ENCODE measurements around the gene CDKN2AIPNL. TPM values are rescaled to one million over a fixed set of nuclear protein-coding genes. Genes with fewer than 3 reads are reported as not detected.
"Not testable (repeated sequence)": the region's sequence is repeated elsewhere in the genome, so short reads cannot be mapped to it uniquely, and the experiment has no call there.

The CDKN2AIPNL gene
- total RNA-seq, 1 experiment from 2014 or later, result 82.4 TPM

GRCh38 chr5:134394932-134395331, 16.7 kb downstream of the CDKN2AIPNL start:
- H3K27me3 Mint-ChIP-seq (ENCODE audit: insufficient read depth, unreplicated experiment), result no peaks in the 10 kb centered on the region
- no TSS peak for BruUV-seq (replicated peaks)
- CTCF ChIA-PET, result interaction anchor here (7.5 kb wide), 1 partner anchor 16 kb away, joined by 34 read pairs; the partner anchor contains the start of gene CDKN2AIPNL
- POLR2A ChIA-PET, result interaction anchor here (0.6 to 13.0 kb wide), 7 partner anchors 13 to 225 kb away, joined by 3 to 147 read pairs (median 5); partner anchors contain the start of genes CDKN2AIPNL and UBE2B
- peaks cover 12% of the 10 kb centered on the region for H3K4me1 Mint-ChIP-seq (ENCODE audit: insufficient read depth, unreplicated experiment)
- DNase-seq (ENCODE audit: unreplicated experiment), result no peak
- H3K27ac Mint-ChIP-seq (ENCODE audit: low read depth, unreplicated experiment), result no peak overlapping the region
- TF ChIP-seq, protein P1, sequence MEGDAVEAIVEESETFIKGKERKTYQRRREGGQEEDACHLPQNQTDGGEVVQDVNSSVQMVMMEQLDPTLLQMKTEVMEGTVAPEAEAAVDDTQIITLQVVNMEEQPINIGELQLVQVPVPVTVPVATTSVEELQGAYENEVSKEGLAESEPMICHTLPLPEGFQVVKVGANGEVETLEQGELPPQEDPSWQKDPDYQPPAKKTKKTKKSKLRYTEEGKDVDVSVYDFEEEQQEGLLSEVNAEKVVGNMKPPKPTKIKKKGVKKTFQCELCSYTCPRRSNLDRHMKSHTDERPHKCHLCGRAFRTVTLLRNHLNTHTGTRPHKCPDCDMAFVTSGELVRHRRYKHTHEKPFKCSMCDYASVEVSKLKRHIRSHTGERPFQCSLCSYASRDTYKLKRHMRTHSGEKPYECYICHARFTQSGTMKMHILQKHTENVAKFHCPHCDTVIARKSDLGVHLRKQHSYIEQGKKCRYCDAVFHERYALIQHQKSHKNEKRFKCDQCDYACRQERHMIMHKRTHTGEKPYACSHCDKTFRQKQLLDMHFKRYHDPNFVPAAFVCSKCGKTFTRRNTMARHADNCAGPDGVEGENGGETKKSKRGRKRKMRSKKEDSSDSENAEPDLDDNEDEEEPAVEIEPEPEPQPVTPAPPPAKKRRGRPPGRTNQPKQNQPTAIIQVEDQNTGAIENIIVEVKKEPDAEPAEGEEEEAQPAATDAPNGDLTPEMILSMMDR (IDR thresholded peaks at IDR 0.05; ENCODE audit: unreplicated experiment), result no peak
- no peak overlapping the region for H3K4me3 Mint-ChIP-seq (ENCODE audit: unreplicated experiment)
- H3K9me3 Mint-ChIP-seq (ENCODE audit: unreplicated experiment), result no peaks in the 10 kb centered on the region
- H3K36me3 Mint-ChIP-seq (ENCODE audit: insufficient read depth, unreplicated experiment), result peaks cover 95% of the 10 kb centered on the region
- intact Hi-C loops (cut with micrococcal nuclease), result no loop called here

GRCh38 chr5:134392301-134392700, 19.4 kb downstream of the CDKN2AIPNL start:
- no peaks in the 10 kb centered on the region for H3K9me3 Mint-ChIP-seq (ENCODE audit: unreplicated experiment)
- DNase-seq (ENCODE audit: unreplicated experiment), result no peak
- H3K27me3 Mint-ChIP-seq (ENCODE audit: insufficient read depth, unreplicated experiment), result no peaks in the 10 kb centered on the region
- CTCF ChIA-PET, result interaction anchor here (0.6 to 7.5 kb wide), 6 partner anchors 10 to 89 kb away, joined by 3 to 34 read pairs (median 6); partner anchors contain the start of gene CDKN2AIPNL
- no peak overlapping the region for H3K4me3 Mint-ChIP-seq (ENCODE audit: unreplicated experiment)
- intact Hi-C loops (cut with micrococcal nuclease), result no loop called here
- POLR2A ChIA-PET, result interaction anchor here (0.6 to 13.0 kb wide), 8 partner anchors 15 to 159 kb away, joined by 3 to 147 read pairs (median 10); partner anchors contain the start of genes CDKN2AIPNL and UBE2B
- no peak overlapping the region for H3K27ac Mint-ChIP-seq (ENCODE audit: low read depth, unreplicated experiment)
- H3K36me3 Mint-ChIP-seq (ENCODE audit: insufficient read depth, unreplicated experiment), result peaks cover 99% of the 10 kb centered on the region
- H3K4me1 Mint-ChIP-seq (ENCODE audit: insufficient read depth, unreplicated experiment), result peaks cover 12% of the 10 kb centered on the region
- TF ChIP-seq, protein P1 (IDR thresholded peaks at IDR 0.05; ENCODE audit: unreplicated experiment), result no peak
- no TSS peak for BruUV-seq (replicated peaks)

DNA sequence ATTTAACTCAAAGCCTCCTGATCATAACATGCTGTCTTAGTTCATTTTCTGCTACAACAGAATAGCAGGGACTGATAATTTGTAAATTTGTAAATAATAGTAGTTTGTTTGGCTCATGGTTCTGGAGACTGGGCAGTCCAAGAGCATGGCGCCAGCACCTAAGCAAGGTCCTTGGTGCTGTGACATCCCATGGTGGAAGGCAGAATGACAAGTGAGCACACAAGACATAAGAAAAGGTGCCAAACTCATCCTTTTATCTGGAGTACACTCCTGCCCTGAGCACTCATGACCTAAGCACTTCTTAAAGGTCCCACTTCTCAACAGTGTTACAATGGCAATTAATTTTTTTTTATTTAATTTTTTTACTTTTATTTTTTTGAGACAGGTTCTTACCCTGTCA, 24.2 kb downstream of the CDKN2AIPNL start:
- no peaks in the 10 kb centered on the region for H3K9me3 Mint-ChIP-seq (ENCODE audit: unreplicated experiment)
- H3K27ac Mint-ChIP-seq (ENCODE audit: low read depth, unreplicated experiment), result no peak overlapping the region
- peaks cover 100% of the 10 kb centered on the region for H3K36me3 Mint-ChIP-seq (ENCODE audit: insufficient read depth, unreplicated experiment)
- ChIA-PET POLR2A (interaction anchor here (0.8 to 2.7 kb wide), 3 partner anchors 9 to 16 kb away, joined by 3 to 9 read pairs (median 4); partner anchors contain the start of gene UBE2B), CTCF (interaction anchor here (0.6 to 0.7 kb wide), 3 partner anchors 140 to 409 kb away, joined by 3 read pairs; no protein-coding TSS in a partner anchor)
- peaks cover 5% of the 10 kb centered on the region for H3K4me1 Mint-ChIP-seq (ENCODE audit: insufficient read depth, unreplicated experiment)
- no TSS peak for BruUV-seq (replicated peaks)
- H3K27me3 Mint-ChIP-seq (ENCODE audit: insufficient read depth, unreplicated experiment), result no peaks in the 10 kb centered on the region
- H3K4me3 Mint-ChIP-seq (ENCODE audit: unreplicated experiment), result no peak overlapping the region
- intact Hi-C loops (cut with micrococcal nuclease), result no loop called here
- TF ChIP-seq, protein P1 (IDR thresholded peaks at IDR 0.05; ENCODE audit: unreplicated experiment), result no peak
- DNase-seq (ENCODE audit: unreplicated experiment), result no peak

DNA sequence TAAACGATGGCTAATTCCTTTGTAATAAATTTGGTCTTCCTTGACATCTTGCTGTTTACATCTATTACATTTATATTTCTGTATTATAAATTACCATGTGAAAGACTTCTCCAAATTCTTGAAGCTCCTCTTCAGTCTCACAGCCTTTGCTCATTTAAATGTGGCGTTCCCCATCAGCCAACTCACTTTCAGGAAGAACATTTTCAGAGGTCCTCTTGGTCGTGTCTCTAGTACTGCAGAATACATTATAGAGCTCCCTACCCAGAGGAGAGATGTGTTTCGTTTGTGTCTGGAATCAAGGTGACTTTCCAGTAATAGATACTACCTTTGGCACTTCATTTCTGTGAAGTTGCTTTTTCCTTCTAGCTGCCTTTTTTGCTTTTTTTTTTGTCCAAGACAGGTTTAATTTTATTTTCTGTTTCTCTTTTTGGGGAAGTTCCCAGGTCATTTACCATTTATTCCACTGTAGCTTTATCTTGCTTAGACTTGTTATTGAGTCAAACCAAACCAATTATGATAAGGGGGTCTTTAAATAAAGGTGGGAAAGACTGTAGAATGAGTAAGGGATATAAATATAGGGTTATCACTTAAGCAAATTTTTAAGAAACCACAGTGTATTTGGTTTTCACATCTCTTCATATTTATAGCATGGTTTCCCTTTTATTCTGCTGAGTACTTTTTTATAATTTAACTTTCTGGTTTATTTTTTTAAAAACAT, 27.5 kb downstream of the CDKN2AIPNL start:
- Mint-ChIP-seq H3K4me1 (ENCODE audit: insufficient read depth, unreplicated experiment) (no peaks in the 10 kb centered on the region), H3K27ac (ENCODE audit: low read depth, unreplicated experiment) (no peak overlapping the region), H3K9me3 (ENCODE audit: unreplicated experiment) (no peaks in the 10 kb centered on the region), H3K36me3 (ENCODE audit: insufficient read depth, unreplicated experiment) (peaks cover 100% of the 10 kb centered on the region), H3K4me3 (ENCODE audit: unreplicated experiment) (no peak overlapping the region), H3K27me3 (ENCODE audit: insufficient read depth, unreplicated experiment) (no peaks in the 10 kb centered on the region)
- TF ChIP-seq, protein P1 (IDR thresholded peaks at IDR 0.05; ENCODE audit: unreplicated experiment), result no peak
- intact Hi-C loops (cut with micrococcal nuclease), result no loop called here
- no TSS peak for BruUV-seq (replicated peaks)
- CTCF ChIA-PET, result interaction anchor here (1.2 to 5.3 kb wide), 3 partner anchors 27 to 204 kb away, joined by 4 to 19 read pairs (median 6); partner anchors contain the start of gene CDKN2AIPNL
- POLR2A ChIA-PET, result interaction anchor here (0.8 to 7.6 kb wide), 8 partner anchors 9 to 203 kb away, joined by 3 to 61 read pairs (median 4); partner anchors contain the start of gene UBE2B
- DNase-seq (ENCODE audit: unreplicated experiment), result no peak

DNA sequence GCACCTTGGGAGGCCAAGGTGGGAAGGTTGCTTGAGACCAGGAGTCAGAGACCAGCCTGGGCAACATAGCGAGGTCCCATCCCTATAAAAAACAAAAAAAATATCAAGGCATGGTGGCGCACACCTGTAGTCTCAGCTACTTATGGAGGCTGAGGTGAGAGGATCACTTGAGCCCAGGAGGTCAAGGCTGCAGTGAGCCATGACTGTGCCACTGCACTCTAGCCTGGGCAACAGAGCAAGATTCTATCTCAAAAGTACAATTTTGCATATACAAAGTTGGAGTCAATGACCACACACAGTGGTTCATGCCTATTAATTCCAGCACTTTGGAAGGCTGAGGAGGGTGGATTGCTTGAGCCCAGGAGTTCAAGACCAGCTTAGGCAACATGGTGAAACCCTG, 29.5 kb downstream of the CDKN2AIPNL start:
- H3K9me3 Mint-ChIP-seq (ENCODE audit: unreplicated experiment); H3K27ac Mint-ChIP-seq (ENCODE audit: low read depth, unreplicated experiment); H3K4me3 Mint-ChIP-seq (ENCODE audit: unreplicated experiment); H3K4me1 Mint-ChIP-seq (ENCODE audit: insufficient read depth, unreplicated experiment); H3K27me3 Mint-ChIP-seq (ENCODE audit: insufficient read depth, unreplicated experiment); DNase-seq (ENCODE audit: unreplicated experiment); intact Hi-C loops (cut with micrococcal nuclease); BruUV-seq (replicated peaks): not testable (repeated sequence)
- peaks cover 100% of the 10 kb centered on the region for H3K36me3 Mint-ChIP-seq (ENCODE audit: insufficient read depth, unreplicated experiment)
- POLR2A ChIA-PET, result interaction anchor here (1.4 to 7.6 kb wide), 4 partner anchors 11 to 29 kb away, joined by 3 to 61 read pairs (median 6); partner anchors contain the start of genes CDKN2AIPNL and UBE2B
- CTCF ChIA-PET, result interaction anchor here (0.6 to 5.3 kb wide), 10 partner anchors 9 to 531 kb away, joined by 3 to 19 read pairs (median 4); partner anchors contain the start of gene UBE2B

Measured in MCF 10A (cell line).